ENCODE results near the gene NBAS.

The NBAS gene

DNA sequence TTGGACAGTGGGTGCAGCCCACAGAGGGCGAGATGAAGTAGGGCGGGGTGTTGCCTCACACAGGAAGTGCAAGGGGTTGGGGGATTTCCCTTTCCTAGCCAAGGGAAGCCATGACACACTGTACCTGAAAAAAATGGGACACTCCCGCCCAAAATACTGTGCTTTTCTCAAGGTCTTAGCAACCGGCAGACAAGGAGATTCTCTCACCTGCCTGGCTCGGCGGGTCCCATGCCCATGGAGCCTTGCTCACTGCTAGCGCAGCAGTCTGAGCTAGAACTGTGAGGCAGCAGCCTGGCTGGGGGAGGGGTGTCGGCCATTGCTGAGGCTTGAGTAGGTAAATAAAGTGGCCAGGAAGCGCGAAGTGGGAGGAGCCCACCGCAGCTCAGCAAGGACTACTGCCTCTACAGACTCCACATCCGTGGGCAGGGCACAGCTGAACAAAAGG lies 244.7 kb downstream of the NBAS start:
- Histone ChIP-seq H3K4me1 (ENCODE audit: insufficient read depth, low read length, severe bottlenecking) (peaks cover 10% of the 10 kb centered on the region), H3K4me2 (ENCODE audit: low read length) (no peak overlapping the region), H3F3A (ENCODE audit: insufficient read depth, low read length) (no peaks in the 10 kb centered on the region), H3K27ac (ENCODE audit: low read depth, low read length, poor library complexity, severe bottlenecking) (no peak overlapping the region), H2AFZ (ENCODE audit: low read length) (no peak overlapping the region), H3K36me3 (ENCODE audit: insufficient read depth, low read length) (no peaks in the 10 kb centered on the region), H3K9me3 (ENCODE audit: low read length) (no peaks in the 10 kb centered on the region), H3K9me2 (ENCODE audit: low read depth, low read length) (no peaks in the 10 kb centered on the region), H3K9ac (ENCODE audit: low read length) (no peak overlapping the region), H3K4me3 (ENCODE audit: low read depth, low read length, poor library complexity, severe bottlenecking) (no peak overlapping the region), H3K27me3 (ENCODE audit: insufficient read depth, low read length) (no peaks in the 10 kb centered on the region), H4K20me1 (ENCODE audit: insufficient read depth, low read length) (no peaks in the 10 kb centered on the region), H3K79me2 (ENCODE audit: insufficient read depth, low read length) (no peaks in the 10 kb centered on the region)
- TF ChIP-seq EZH2 (IDR thresholded peaks at IDR 0.05; ENCODE audit: borderline replicate concordance, low read length) (no peak), CTCF (IDR thresholded peaks at IDR 0.05; ENCODE audit: low read length) (no peak)

- H2AFZ ChIP-seq (ENCODE audit: low read length) = no peak overlapping the region
- H4K20me1 ChIP-seq (ENCODE audit: insufficient read depth, low read length) = no peaks in the 10 kb centered on the region
- no peaks in the 10 kb centered on the region for H3F3A ChIP-seq (ENCODE audit: insufficient read depth, low read length)
- H3K4me3 ChIP-seq (ENCODE audit: low read depth, low read length, poor library complexity, severe bottlenecking) = no peak overlapping the region
- H3K27ac ChIP-seq (ENCODE audit: low read depth, low read length, poor library complexity, severe bottlenecking) = no peak overlapping the region
- H3K4me2 ChIP-seq (ENCODE audit: low read length) = no peak overlapping the region
- no peaks in the 10 kb centered on the region for H3K79me2 ChIP-seq (ENCODE audit: insufficient read depth, low read length)
- TF ChIP-seq CTCF (IDR thresholded peaks at IDR 0.05; ENCODE audit: low read length) = no peak
- no peak for TF ChIP-seq EZH2 (IDR thresholded peaks at IDR 0.05; ENCODE audit: borderline replicate concordance, low read length)
- H3K36me3 ChIP-seq (ENCODE audit: insufficient read depth, low read length) = no peaks in the 10 kb centered on the region
- H3K27me3 ChIP-seq (ENCODE audit: insufficient read depth, low read length) = no peaks in the 10 kb centered on the region
- no peaks in the 10 kb centered on the region for H3K9me2 ChIP-seq (ENCODE audit: low read depth, low read length)
- H3K9ac ChIP-seq (ENCODE audit: low read length) = no peak overlapping the region
- H3K9me3 ChIP-seq (ENCODE audit: low read length) = no peaks in the 10 kb centered on the region
- peaks cover 18% of the 10 kb centered on the region for H3K4me1 ChIP-seq (ENCODE audit: insufficient read depth, low read length, severe bottlenecking)
These were observed 245.7 kb downstream of the NBAS start for GRCh38 chr2:15315411-15315810.

- Histone ChIP-seq H3K4me1 (ENCODE audit: insufficient read depth, low read length, severe bottlenecking) (peaks cover 18% of the 10 kb centered on the region), H3K4me2 (ENCODE audit: low read length) (no peak overlapping the region)
These were observed 247.5 kb downstream of the NBAS start for GRCh38 chr2:15313657-15314056.

More at GRCh38 chr2:15313657-15314056, 247.5 kb downstream of the NBAS start:
- Histone ChIP-seq H3K9me2 (ENCODE audit: low read depth, low read length) (no peaks in the 10 kb centered on the region), H3K9me3 (ENCODE audit: low read length) (no peaks in the 10 kb centered on the region), H3K4me3 (ENCODE audit: low read depth, low read length, poor library complexity, severe bottlenecking) (no peak overlapping the region), H4K20me1 (ENCODE audit: insufficient read depth, low read length) (no peaks in the 10 kb centered on the region), H3K27ac (ENCODE audit: low read depth, low read length, poor library complexity, severe bottlenecking) (no peak overlapping the region), H3K79me2 (ENCODE audit: insufficient read depth, low read length) (no peaks in the 10 kb centered on the region), H3K9ac (ENCODE audit: low read length) (no peak overlapping the region), H2AFZ (ENCODE audit: low read length) (no peak overlapping the region), H3K27me3 (ENCODE audit: insufficient read depth, low read length) (no peaks in the 10 kb centered on the region), H3F3A (ENCODE audit: insufficient read depth, low read length) (no peaks in the 10 kb centered on the region), H3K36me3 (ENCODE audit: insufficient read depth, low read length) (no peaks in the 10 kb centered on the region)
- no peak for TF ChIP-seq CTCF (IDR thresholded peaks at IDR 0.05; ENCODE audit: low read length)
- TF ChIP-seq EZH2 (IDR thresholded peaks at IDR 0.05; ENCODE audit: borderline replicate concordance, low read length) = no peak

Data from OCI-LY1 (cell line).